ENCODE results near the gene PRR19.

PRR19 gene

DNA sequence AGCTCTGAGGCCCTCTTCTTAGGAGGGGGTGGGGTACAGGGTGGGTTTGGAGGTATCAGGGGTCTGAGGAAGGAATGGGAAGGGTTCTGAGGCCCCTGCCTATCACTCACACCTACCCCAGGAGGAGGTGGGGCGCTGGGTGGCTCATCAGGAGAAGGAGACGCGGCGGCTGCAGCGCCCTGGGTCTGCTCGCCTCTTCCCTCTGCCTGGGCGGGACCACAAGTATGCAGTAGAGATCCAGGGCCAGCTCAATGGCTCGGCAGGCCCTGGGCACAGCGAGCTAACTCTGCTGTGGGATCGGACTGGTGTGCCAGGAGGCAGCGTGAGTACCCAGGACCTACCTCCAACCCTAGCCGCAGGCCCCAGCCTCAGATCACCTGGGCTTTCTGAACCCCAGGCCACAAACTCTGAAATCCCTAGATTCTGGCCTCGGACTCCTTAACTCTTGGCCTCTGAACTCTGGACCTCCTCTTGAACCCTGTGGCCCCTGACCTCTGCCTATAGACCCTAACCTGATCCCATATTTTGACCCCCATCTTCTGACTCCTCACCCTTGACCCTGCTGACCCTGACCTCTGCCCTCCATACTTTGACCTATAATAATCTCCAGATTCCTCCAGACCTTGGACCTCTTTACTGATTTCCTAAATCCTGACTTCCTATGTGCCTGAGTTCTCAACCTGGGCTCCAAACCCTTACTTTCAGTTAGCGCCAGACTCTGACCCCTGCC lies 47.6 kb downstream of the PRR19 start:
- no peak for DNase-seq (ENCODE audit: low read depth in 2 of 2)

DNA sequence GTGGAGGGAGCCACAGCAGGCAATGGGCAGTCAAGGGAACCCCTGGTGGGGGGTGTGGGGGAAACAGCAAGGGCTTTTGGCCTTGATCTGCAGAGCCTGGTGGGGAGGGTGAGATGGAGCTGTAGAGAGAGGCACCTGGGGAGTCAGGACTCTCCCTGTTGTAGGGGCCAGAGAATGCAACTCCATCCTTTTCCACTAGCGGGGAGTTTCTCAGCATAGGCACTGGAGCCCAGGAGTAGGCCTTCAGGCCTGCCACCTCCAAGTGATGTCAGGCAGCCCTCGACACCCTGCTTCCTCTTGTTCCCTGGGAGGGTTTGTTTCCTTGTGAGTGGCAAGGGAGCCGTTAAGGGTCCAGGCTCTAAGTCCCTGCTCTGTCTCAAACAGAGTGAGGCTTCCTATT lies 48.5 kb downstream of the PRR19 start:
- no peak for DNase-seq (ENCODE audit: low read depth in 2 of 2)

DNA sequence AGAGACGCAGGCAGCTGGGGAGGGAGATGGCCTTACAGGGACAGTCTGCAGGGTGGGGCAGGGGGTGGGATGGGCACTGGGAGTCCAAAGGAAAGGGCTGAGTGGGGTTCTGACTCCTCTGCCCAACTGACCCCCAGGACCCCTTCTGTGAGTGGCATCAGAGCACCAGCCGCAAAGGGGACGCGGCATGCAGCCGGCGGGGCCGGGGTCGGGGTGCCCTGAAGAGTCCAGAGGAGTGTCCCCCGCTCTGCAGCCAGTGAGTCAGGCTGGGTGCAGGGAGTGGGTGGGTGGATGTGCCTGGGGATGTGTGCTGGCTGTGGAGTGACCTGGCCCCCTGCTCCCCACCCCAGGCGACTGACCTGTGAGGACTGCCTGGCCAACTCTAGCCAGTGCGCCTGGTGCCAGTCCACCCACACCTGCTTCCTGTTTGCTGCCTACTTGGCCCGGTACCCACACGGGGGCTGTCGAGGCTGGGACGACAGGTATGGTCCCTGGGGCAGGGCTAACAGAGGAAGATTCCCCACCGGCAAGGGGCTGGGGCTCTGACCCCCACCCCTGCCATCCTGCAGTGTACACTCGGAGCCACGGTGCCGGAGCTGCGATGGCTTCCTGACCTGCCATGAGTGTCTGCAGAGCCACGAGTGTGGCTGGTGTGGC lies 49.3 kb downstream of the PRR19 start:
- DNase-seq (ENCODE audit: low read depth in 2 of 2), result no peak

DNA sequence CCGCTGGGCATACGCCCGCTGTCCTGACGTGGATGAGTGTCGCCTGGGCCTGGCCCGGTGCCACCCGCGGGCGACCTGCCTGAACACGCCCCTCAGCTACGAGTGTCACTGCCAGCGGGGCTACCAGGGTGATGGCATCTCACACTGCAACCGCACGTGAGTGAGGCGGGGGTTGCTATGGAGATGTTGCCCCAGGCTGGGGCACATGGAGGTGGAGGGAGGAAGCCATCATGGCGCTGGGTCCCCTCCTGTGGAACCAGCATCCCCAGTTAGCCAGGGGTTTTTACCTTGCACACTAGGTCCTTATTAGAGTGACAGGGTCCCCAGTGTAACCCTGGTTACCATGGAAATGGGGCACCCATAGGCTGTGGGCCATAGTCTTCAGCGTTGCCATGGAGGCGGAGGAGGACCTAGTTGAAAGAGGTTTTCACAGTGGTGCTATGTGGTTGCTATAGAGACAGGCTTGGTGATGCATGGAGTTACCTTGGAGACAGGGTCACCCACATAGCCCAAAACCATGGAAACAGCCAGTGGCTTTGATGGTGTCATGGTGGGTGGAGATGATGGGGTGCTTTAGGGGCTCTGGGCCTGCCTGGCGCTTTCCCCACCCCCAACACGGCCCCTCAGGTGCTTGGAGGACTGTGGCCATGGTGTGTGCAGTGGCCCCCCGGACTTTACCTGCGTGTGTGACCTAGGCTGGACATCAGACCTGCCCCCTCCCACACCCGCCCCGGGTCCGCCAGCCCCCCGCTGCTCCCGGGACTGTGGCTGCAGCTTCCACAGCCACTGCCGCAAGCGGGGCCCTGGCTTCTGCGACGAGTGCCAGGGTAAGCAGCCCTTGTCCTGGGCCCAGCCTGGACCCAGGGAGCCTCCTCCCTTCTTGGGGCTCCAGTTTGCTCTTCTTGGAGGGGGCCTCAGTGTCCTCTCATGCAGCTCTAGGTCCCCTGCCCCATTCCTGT lies 50.6 kb downstream of the PRR19 start:
- no peak for DNase-seq (ENCODE audit: low read depth in 2 of 2)

DNA sequence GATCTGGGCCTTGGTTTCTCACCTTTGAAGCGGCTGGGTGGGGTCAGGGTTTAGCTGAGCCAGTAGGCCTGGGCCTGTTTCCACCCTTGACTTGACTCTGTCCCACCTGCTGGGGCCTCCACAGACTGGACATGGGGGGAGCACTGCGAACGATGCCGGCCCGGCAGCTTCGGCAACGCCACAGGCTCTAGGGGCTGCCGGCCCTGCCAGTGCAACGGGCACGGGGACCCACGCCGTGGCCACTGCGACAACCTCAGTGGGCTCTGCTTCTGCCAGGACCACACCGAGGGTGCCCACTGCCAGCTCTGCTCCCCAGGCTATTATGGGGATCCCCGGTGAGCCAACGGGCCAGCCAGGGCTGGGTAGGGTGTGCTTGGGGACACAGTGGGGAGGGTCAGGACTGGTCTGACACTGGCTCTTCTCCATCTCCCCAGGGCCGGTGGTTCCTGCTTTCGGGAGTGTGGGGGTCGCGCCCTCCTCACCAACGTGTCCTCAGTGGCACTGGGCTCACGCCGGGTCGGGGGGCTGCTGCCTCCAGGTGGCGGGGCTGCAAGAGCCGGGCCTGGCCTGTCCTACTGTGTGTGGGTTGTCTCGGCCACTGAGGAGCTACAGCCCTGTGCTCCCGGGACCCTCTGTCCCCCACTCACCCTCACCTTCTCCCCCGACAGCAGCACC lies 51.5 kb downstream of the PRR19 start:
- DNase-seq (ENCODE audit: low read depth in 2 of 2), result no peak

DNA sequence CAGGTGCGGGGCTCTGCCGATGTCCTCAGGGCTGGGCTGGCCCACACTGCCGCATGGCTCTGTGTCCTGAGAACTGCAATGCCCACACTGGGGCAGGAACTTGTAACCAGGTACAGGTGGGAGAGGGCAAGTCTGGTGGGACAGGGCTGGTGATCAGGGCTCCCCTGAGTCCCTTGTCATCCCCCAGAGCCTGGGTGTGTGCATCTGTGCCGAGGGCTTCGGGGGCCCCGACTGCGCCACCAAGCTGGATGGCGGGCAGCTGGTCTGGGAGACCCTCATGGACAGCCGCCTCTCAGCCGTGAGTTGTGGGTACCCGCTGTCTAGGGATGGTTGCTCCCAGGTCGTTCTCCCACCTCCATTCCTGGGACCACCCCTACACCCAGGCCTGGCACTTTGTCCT lies 54.0 kb downstream of the PRR19 start:
- DNase-seq (ENCODE audit: low read depth in 2 of 2), result no peak

DNA sequence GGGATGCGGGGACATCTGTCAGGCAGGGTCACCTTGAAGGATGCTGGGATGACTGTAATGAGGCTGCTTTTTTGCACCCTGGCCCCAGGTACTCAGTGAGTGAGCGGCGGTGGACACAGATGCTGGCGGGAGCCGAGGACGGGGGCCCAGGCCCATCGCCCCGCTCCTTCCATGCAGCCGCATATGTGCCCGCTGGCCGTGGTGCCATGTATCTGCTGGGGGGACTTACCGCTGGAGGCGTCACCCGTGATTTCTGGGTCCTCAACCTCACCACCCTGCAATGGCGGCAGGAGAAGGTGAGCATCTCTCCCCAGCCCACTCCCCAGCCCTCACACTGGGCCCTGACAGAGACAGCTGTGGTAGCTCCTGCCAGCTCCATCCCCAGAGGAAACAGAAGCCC lies 54.8 kb downstream of the PRR19 start:
- DNase-seq (ENCODE audit: low read depth in 2 of 2), result no peak

DNA sequence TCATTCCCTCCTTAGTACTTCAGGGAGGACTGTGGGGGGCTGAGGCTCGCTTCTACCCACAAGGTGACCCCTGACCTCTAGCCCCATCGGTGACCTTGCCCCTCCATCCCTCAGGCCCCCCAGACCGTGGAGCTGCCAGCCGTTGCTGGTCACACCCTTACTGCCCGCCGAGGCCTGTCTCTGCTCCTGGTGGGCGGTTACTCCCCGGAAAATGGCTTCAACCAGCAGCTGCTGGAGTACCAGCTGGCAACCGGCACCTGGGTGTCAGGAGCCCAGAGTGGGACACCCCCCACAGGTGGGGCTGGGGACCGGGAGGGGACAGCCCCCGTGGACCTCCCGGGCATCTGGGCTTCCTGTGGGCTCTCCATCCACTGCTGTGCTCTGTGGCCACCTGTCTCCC lies 55.4 kb downstream of the PRR19 start:
- no peak for DNase-seq (ENCODE audit: low read depth in 2 of 2)

All from fibroblast of skin of left biceps (primary cell).